OCI-LY1 (cell line): Measurements from ENCODE around the gene TMEM101.

Experiments
- CTCF ChIP-seq: fragments of 200-600 bp; sonication (generic), shearing (Covaris generic); IDR thresholded peaks from 2 replicates; pipeline ENCODE4 v1.5.1; 2017; ENCODE audit warnings: mild to moderate bottlenecking, antibody characterized with exemption, low read length, moderate library complexity, mixed read lengths
- EZH2 ChIP-seq: fragments of 200-600 bp; sonication (generic), shearing (Covaris generic); IDR thresholded peaks from 2 replicates; pipeline ENCODE4 v1.8.0; 2017; ENCODE audit warnings: borderline replicate concordance, mixed run types, mild to moderate bottlenecking, antibody characterized with exemption, low read length, moderate library complexity, mixed read lengths

- no peak for TF ChIP-seq EZH2
- no peak for TF ChIP-seq CTCF
These were observed 15.7 kb upstream of the TMEM101 start for GRCh38 chr17:44030482-44030881.
